GM21786 (cell line): Measurements from ENCODE around the gene SPATA12.
"Not testable (repeated sequence)": the region's sequence is repeated elsewhere in the genome, so short reads cannot be mapped to it uniquely, and the experiment has no call there.

ENCODE experiments used
- ATAC-seq: cut with Tn5 transposase; IDR thresholded peaks from one replicate; pipeline ENCODE4 v1.9.1; 2021; ENCODE audit not compliant: unreplicated experiment

Gene SPATA12

DNA sequence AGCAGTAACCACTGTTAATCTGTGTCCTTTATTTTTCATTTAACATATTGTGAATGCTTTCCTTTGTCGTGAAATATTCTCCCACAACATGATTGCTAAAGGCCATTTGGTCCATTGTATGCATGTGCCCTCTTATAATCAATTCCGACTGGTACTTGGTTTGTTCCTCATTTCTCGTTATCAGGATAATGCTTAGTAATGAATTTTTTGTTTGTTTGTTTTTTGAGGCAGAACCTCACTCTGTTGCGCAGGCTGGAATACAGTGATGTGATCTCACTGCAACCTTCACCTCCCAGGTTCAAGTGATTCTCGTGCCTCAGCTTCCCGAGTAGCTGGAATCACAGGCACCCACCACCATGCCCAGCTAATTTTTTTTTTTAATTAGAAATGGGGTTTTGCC lies 22.0 kb downstream of the SPATA12 start:
- ATAC-seq = no peak

DNA sequence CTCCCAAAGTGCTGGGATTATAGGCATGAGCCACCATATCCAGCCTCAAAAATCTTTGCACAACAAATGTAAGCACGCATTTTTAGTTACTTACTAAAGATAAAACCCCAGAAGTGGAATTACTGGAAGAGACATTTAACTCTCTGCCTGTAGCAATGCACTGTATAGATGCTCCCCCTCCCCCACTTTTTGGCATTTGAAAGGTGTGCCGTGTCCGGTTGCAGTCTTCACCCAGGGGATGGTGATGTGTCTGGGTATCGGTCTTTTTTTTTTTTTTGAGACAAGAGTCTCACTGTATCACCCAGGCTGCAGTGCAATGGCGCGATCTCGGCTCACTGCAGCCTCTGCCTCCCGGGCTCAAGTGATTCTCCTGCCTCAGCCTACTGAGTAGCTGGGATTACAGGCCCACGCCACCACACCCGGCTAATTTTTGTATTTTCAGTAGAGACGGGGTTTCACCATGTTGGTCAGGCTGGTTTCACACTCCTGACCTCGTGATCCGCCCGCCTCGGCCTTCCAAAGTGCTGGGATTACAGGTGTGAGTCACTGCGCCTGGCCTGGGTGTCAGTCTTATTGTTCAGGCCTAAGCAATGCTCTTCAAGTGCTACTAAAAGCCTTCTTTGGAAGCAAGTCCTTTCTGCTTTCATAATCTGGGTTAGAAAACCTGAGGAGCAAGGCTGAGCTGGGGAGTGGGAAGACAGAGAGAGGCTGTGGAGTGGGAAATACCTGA lies 23.0 kb downstream of the SPATA12 start:
- ATAC-seq = not testable (repeated sequence)

DNA sequence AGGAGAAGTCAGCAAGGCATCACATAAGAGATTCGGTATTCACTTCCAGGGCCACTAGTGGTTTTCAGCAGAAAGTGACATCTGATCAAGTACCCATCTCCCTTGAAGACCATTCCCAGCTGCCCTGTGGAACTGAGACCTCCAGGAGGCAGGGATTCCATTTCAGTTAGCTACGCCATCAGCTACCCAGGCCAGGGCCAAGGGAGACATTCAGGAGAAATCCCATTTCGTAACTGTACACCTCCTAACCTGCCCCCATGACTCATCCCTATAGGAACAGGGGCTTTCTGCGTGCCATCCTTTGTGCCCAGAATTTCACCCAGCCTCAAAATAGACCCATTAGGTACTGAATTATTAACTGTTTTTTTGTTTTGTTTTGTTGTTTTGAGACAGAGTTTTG lies 24.7 kb downstream of the SPATA12 start:
- ATAC-seq = no peak

DNA sequence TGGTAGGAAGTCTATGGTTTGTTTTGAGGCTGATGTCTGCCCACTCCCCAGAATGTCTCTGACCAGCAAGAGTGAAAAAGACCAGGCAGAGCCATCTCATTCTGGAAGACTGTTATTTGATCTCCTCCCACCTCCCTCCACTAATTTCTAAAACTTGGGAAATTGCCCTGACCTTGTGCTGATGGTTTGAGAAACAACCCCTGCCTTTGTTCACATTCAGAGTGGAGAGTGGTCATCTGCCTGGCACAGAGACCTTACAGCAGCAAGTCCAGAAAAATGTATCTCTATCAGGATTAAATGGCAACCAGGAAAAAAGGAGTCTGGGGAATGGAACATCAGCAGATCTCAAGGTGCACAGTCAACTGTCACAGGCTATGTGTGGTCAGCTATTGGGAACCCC lies 25.7 kb downstream of the SPATA12 start:
- no peak for ATAC-seq

DNA sequence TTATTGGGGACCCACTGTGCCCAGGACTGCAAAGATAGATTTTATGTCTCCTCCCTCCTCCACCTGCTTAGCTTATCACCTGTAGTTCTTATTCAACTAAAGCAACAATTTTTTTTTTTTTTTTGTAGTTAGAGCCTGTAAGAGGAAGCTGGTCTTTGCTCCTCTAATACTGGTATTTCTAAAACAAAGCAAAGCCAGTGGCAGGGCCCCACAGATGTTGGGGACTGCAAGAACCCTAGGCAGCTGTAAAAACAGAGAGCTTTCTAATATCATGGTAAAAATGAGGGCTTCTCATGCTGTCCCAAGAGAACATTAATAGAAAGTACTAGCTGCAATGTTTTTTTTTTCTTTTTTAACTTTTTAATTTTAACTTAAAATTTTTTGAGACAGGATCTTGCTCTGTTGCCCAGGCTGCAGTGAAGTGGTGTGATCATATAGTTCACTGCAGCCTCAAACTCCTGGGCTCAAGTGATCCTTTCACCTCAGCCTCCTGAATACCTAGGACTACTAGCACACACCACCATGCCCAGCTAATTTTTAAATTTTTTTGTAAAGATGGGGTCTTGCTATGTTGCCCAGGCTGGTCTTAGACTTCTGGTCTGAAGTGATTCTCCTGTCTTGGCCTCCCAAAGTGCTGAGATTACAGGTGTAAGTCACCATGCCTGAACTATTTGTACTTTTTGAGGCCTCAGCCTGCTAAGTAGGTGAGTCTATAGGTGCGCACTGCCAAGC lies 27.1 kb downstream of the SPATA12 start:
- no peak for ATAC-seq

DNA sequence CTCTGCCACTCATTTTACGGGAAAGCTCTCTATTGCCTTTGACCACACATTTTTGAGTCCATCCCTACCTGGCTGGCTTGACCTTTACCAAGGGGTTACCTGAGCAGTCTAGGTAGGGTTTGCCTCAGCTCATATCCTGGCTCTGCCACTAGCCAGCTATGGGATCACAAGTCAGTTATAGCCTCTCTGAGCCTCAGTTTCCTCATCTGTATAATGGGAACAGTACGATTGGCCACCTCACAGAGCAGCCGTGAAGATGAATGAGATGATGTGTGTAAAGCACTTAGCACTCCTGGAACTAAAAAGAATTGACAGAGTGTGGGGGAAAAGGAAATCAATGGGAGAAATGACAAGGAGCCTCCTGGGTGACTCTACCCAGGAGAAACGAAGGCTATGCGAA lies 28.0 kb downstream of the SPATA12 start:
- no peak for ATAC-seq

DNA sequence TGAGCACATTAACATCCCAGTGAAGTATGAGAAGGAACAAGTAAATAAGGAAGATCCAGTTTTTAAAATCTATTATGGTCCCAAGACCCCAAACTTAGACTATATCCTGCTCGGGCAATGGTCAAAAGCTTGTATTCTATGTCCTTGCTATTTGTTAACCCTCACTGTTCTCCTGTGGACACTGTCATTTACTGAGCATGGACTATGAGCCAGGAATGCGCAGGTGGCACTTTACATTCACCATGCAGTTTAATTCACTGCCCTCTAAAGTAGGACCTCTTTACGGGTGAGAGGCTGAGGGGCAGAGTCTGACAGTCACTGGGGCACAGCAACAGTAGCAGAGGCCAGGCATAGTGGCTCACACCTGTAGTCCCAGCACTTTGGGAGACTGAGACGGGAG lies 28.6 kb downstream of the SPATA12 start:
- ATAC-seq = no peak

DNA sequence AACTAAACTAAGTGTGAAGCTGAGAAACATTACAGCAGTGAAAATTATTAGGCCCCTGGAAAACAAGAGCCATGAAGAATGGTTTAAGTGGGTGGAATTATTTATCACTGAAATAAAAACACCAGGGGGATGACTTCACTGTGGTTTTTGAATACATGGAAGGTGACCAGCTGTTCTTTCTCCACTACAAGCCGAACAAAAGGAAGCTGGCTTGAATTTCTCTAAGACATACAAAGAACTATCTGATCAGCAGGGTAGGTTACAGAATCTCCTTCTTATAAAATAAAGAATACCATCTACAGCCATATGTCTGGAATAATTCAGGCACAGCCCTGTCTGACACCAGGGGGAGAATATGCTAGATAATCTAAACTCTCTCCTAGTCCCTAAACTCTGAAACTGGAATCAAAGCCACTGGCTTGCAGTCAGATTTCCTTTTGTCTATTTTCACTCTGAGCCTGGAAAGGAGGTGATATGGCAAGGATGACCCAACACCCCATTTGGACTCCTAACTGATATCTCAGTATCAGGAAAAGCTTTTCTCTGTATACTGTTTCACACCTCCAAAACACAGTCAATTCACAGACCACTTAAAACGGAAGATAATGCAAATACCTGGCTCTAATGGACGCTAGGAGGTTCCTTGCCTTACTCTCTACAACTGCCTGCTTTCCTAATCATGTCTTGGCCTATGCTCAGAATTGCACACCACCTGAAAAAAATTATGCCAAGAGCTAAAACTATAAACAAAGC lies 31.2 kb downstream of the SPATA12 start:
- ATAC-seq = no peak

DNA sequence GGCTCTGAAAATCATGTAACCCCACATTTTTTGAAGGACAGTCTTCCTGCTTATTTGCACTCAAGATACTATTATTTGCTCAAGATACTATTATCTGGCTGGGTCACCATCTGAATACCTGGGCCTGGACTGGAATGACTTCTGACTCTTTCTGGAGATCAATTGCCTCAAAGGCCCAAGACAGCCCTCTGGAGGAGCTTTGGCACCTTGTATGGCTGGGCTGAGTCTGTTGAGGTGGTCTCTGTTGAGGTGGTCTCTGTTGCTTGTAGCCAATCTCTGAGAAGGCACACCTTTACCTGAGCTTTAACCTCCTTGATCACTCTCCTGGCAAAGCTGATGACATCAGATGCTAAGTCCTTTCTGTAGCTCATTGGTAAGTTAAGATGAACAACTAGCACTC lies 33.0 kb downstream of the SPATA12 start:
- no peak for ATAC-seq

DNA sequence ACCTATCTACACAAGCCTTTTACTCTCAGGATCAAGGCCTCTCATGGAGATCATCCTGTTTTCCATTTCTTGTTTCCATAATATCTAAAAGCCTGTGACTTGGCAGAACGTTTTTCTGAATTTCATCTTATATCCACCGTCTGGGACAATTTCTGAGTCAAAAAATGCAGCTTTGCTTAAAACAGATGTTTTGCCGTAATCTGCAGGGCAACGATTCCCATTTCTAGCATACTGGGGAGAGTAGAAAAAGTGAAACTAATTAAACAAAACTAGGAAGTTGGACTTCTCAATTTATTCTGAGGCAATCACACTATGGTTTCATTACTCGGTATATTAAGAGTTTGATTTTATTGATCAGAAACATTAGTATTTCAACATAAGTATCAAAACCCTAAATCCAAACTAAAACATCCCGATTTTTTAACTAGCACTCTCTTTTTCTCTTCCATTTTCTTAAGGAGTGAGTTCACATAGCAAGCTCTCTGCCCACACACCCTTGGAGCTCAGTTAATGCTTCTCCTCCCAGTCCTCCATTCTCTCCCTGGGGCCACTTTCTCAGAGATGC lies 33.6 kb downstream of the SPATA12 start:
- no peak for ATAC-seq

DNA sequence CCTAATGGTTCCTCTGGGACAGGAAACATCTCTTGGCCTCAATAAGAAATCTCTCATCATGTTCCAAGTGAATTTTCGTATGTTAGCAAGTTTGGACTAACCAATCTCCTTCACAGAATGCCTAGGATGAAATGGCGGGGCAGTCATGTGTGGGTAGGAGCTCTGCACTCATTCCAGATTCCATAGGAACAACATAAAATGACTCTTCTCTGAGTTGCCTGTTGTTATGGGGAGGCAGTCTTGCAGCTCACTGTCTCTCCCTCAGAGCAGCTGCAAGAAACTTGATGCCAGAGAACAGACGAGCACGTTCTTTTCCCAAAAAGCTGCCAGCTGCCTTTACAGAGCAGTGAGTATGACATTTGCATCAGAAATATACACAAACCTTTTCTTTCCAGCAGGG lies 34.1 kb downstream of the SPATA12 start:
- ATAC-seq = no peak

DNA sequence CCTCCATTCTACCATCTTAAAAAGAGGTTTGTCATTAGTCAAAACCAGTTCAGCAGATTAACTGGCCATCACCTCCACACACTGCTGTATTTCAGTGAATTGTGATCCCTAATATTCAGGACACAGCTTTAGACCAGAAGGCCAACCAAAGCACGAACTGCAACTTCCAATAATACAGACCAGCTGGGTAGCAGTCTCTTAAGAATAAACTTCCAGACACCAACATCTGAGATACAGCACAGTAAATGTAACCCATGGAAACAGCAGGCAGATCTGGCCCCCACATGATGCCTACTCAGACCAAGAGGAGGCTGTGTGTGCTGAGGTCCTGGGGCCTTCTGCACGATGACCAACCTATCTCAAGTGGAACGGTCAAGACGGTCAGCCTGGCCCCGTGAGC lies 34.9 kb downstream of the SPATA12 start:
- ATAC-seq = no peak

DNA sequence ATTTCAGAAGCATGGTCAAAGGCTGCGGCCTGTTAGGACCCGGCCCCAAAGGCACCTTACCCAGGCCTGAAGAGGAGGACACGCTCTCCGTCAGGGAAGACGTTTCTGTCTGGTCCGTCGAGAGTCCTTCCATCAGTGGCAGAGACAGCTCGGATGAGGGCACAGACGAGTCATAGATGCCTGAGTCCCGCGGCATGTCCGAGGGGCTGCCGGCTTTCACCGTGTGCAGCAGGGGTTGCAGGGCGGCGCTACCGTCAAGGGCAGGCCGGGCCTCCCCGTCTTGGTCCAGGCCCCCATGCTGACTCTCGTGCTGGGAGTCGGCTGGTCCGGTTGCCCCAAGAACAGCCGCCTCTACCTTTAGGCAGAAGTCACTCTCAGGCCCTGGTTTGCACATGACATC lies 37.1 kb downstream of the SPATA12 start:
- ATAC-seq = no peak

DNA sequence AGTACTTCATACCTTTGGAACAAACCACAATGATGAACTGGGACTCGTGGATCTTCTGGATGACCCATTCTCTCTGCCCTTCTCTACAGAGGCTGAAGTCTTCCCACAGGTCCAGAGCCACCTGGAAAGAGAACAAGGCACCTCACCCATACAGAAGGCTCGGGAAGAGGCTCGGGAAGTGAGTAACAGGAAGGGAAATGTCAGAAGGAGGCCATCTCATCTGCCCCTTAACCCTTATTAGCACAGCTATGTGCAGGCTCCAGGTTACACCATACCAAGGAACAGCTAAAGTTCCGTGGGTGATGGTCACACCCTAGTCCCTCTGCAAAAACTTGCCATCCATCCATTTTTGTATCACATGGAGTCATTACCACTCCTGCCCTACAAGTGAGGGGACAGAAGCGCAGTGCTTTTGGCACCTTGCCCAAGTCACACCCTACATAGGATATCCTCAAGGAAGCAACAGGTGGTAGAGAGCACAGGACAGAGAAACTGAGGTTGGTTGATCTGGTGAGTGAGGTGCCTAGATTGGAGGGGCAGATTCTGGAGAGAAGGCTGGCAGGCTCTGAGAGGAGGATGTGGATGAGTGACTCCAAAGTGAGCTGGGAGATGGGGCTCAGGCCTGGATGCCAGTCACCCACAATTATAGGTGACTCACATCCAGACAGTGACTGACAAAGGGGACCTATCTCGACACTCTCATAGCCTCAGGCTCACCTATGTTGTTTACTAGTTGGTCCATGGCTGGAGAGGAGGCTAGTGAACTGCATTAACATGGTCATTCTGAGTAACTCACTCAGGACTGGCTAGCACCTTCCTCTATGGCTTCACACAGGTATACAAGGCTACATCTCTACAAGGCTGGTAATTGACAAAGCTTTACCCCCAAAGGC lies 38.2 kb downstream of the SPATA12 start:
- ATAC-seq = no peak

DNA sequence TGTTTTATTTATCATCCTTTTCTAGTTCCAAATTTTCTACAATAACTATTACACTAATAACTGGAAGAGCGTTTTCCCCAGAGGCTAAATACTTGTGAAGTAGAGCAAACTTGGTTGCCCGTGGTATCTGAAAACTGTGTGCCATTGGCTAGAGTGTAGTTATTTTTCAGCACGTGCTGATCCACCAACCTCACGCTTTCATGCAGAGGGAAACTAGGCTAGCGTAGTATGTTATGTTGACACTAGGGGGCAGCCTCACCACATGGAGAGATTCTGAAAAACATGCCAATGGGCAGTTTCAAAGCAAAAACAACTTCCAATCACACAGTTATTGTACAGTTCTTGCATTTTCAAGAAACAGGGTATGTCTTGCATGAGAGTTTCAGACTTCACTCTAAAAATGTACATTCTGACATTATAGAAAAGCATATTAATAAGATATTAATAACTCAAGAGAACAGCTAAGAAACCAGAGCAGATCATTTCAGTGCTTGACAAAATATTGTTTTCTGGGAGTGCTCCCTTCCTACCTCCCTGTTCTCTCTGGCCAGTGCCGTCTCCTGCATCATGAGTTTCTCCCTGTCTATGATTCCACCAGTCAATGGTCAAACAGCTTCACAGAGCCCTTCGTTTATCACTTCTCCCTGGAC lies 39.7 kb downstream of the SPATA12 start:
- ATAC-seq = no peak

DNA sequence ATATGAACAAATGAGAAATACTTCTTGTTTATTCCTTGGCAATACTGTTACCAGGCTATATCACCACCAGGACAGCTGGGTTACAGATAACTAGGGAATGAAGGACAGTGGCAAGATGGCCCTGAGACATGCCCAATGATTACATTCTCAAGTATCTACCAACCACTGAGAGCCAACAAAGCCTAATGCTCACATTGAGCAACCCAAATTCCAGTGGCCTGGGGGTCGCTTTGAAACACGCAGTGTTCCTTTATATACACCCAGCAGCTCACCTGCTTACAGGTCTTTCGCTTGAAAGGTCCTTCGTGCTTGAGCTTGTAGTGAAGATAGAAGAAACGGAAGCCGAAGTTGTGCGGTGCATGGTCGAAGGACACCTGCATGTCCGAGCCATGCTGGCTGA lies 45.1 kb downstream of the SPATA12 start:
- ATAC-seq = no peak

DNA sequence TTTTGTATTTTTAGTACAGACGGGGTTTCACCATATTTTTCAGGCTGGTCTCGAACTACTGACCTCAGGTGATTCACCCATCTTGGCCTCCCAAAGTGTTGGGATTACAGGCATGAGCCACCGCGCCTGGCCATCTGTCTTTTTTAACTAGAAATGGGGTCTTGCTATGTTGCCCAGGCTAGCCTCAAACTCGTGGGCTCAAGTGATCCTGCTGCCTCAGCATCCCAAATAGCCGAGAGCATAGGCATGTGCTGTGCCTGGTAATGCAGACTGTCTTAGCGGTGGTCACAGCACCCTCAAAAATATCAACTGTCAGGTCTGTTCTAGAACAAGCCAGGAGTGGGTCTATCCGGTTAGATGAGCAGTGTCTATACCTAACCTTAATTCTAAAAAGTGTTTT lies 48.2 kb downstream of the SPATA12 start:
- ATAC-seq = no peak

DNA sequence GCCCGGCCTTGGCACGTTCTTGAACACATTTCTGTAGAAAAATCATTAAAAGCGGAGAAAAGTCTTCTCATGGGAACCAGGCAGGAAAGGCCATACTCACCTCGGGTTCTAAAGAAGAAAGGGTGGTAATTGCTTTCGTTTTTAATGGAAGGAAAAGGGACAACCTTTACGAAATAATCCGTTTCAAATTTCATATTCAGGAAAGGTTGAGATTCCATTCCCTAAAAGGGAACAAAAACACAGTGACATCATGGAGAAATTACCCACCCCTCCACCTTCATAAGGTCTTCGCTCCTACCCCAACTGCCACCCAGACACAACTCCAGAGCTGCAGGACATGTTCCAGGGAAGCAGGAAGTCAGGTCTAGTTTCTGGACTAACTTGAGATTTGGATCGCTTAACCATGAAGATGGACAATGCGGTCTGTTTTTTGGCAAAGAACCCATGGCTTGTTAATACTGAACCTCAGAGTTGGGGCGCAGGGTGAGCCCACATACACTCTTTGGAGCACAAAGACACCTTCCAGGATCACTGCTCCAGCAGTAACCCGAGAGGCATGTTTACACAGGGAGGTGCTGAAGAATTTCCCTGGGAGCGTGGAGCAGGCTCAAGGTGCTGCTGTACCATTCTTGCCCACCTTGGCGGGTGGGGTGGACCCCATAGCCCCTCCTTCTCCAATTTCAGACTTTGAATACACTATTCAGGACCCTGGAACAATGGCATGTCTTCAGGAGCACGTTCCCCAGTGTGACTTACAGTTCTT lies 49.2 kb downstream of the SPATA12 start:
- ATAC-seq = no peak

DNA sequence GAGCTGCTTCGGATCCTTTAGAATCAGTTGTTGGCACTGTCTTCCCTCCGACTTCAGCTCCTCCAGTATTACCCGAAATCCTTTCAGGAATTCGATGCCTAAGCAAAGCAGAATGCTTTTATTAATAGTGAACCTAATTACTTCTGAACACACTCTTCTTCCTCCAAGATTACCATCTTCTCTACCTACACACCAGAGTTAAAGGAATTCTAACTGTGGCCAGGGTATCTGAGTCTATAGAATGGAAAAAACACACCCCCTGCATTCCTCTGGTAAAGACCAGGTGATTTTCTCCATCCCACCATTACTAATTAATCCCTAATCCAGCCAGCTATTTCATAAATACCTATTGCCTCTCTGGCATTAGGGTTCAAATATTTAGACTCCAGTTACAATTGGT lies 49.8 kb downstream of the SPATA12 start:
- ATAC-seq = no peak
